Fibroblast of skin of back (primary cell): ENCODE data around the gene GSE1.

ENCODE experiments used
- DNase-seq: peaks from one replicate; pipeline ENCODE4 v3.0.0-alpha.2; 2013

Gene GSE1

DNA sequence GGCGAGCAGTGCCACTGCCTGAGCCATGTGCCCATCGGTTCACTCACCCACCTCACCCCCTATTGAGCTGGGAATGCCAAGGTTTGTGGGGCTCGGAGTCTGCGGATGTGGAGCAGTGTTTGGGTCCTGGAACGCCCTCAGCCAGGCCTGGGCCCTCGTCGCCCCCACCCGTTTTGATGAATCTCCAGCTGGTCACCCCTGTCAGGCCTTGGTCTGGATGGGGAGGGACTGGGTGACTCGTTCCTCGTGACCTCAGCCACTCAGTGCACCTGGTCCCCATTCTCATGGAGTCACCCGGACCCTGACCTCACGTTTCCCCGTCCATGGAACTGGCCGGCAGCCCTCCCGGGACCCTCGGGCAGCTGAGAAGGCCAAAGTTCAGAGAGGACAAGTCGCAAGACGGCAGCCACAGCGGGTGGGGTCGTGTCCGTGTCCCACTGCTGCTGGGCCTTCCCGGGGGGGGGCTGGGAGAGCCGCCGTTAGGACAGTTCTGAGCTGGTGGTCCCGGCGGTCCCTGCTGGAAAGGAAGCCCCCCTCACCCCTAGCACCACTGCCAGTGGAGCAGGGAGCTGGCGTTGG is 23.2 kb downstream of the GSE1 start:
- no peak for DNase-seq

DNA sequence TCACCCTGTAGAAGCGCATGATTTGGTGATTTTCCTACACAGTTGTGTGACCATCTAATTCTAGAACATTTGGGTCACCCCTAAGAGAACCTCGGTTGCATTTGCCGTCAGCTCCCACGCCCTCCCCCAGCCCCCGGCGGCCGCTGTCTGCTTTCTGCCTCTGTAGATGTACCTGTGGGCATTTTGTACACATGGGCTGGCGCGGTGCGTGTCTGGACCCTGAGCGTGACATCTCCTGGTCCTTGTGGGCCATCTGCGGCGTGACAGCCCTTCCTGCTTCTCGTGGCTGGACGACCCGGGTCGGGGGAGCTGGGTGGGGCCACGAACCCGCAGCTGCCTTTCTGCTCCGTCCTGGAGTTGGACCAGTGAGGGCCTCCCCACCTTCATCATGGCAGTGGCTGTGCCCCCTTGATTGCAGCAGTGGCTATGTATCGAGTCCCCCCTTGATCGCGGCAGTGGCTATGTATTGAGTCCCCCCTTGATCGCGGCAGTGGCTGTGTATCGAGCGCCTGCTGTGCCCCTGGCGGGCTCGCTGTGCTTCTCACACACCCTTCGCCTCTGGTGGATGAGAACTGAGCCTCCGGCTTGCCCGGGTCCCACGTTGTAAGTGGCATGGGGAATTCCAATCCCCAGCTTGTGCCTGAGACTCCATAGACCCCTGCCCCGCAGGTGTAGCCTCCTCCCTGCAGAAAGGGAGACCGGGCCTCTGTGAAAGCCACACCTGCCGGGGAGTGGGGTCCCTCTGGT is 24.1 kb downstream of the GSE1 start:
- DNase-seq, result no peak

GRCh38 chr16:85637808-85638647 is 24.9 kb downstream of the GSE1 start:
- DNase-seq, result no peak

DNA sequence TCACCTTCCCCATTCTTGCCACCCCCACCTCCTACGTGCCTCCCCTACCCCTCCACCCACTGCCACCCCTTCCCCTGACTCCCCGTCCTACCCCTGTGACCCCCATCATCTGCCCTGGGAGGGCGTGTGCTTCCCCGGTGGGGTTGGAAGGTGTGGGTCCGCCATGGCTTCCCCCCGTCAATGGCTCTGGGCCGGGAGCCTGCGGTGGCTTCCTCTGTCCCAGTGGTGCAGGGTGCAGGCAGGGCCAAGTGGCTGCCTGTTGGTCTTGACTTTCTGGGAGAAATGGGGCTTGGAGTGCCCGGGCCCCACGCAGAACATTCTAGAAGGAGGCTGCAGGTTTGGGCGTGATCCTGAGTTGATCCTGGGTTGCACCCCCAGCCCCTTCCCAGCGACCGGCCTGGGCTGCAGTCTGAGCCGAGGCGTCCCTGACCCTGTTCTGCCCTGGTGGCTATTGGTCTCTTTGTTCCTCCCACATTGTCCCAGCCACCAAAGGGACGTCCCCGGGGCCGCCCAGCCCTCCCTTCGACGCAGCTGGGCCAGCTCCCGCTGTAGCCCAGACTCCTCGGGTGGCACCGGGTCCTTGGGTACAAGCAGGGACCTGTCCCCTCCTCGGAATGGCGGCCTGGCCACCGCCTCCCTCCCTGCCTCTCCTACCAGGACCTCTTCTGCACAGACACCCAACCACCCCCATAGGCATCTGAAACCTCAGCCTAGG is 25.7 kb downstream of the GSE1 start:
- no peak for DNase-seq

GRCh38 chr16:85639529-85640253 is 26.6 kb downstream of the GSE1 start:
- peak; percentile 23 for DNase-seq

GRCh38 chr16:85640254-85640558 is 27.1 kb downstream of the GSE1 start:
- no peak for DNase-seq

- DNase-seq, result no peak
These were observed 27.5 kb downstream of the GSE1 start for GRCh38 chr16:85640585-85640984.

DNA sequence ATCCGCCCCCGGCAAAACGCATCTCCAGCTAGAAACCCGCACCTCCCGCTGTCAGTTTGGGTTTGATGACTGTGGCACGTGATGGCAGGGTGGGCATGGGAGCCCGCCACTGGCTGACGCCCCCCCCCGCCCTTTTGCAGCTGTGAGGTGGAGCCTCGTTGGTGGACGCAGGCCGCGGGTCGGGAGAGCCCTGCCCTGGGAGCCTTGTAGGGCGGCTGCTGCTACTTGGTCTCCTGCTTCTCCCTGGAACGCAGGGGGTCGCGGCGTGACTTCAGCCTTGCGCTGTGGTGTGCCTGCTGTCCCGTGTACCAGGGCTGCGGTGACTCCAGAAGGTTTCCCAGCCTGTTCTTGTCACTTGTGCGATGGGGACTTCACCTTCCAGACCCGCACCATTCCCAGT is 28.2 kb downstream of the GSE1 start:
- no peak for DNase-seq

GRCh38 chr16:85641776-85642176 is 28.7 kb downstream of the GSE1 start:
- no peak for DNase-seq

- no peak for DNase-seq
These were observed 29.7 kb downstream of the GSE1 start for GRCh38 chr16:85642762-85643358.

DNA sequence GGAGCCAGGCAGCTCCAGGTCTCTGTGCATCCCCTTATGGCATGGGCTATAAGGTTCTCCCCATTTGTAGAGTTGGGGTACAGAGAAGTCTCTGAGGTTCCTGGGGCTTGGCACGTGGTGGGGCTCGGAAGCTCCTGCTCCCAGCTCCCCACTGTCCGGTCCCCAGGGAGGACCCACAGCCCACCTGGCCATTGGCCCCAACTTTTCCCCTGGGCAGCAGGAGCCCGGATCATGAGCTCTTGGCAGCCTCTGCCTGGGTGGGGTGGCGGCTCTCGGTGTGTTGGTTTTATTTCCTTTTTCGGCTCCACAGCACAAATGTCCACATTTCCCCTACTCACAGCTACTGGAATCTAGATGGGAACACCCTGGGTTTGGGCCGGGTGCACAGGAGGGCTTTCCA is 30.5 kb downstream of the GSE1 start:
- DNase-seq, result no peak

- no peak for DNase-seq
These were observed 31.1 kb downstream of the GSE1 start for GRCh38 chr16:85644093-85644712.

- no peak for DNase-seq
These were observed 32.0 kb downstream of the GSE1 start for GRCh38 chr16:85645021-85645589.

DNA sequence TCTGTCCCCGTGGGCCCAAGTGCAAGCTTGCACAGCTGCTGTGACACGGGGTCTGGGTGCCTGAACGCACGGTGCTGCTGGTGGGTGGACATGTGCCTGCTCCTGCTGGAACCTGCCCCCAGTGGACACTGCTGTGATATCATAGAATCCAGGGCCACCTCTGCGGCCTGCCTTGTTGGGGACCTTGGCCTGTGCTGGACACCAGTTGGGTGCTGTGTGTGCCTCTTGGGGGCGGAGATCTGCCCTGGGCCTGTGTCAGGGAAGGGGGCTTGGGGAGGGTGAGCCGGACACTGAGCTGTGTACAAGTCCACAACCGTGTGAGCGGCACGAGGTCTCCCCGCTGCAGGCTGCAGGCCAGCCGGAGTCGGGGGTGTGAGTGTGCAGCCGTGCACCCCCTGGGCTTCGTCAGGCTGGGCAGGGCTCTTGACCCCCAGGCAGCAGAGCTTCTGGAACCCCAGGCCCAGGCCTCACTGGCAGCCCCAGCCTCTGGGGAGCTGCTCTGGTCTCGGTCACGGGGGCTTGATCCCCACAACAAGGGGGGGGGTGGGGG is 33.3 kb downstream of the GSE1 start:
- DNase-seq, result no peak

DNA sequence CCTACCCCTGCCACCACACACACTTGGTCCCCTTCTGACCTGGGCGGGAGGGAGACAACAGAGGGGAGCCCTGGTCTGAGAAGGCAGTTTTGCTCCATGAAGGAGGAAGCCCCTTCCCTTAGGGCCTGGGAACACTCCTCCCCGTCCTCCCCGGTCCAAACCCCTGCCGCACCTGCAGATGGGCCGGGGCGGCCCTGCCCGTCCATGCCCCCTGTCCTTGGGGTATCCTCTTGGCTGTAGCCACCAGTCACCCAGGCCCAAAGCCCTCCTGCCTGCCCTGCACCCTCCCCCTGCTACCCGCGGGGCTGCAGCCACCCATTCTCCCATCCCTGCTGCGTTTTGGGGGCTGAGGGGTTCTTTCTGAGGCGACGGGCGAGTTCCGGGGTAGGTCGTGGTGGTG is 33.9 kb downstream of the GSE1 start:
- DNase-seq, result no peak

DNA sequence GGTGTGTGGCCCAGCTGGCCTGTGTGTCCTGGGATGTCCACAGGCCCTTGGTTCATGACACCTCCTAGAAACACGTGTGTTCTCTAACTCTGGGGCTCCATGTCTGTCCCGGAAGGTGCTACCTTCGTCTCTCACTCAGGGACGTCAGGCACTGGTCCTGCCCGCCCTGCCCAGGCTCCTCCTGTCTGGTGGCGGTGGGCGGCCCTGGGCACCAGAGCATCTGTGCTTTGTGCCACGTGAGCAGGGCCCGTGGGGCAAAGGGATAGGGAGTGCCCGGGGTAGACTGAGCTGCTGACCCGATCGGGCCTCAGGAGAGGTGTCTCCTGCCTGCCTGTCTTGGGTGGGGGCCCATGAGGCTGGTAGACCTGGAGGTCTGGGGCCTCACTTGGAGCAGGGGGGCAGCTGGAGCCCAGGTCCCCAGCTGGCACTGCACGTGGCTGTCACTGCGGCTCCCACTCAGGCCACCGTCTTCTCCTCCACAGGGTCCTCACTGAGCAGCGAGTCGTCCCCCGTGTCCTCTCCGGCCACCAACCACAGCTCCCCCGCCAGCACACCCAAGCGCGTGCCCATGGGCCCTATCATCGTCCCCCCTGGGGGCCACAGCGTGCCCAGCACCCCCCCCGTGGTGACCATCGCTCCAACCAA is 35.1 kb downstream of the GSE1 start:
- no peak for DNase-seq

GRCh38 chr16:85648805-85649204 is 35.7 kb downstream of the GSE1 start:
- no peak for DNase-seq

DNA sequence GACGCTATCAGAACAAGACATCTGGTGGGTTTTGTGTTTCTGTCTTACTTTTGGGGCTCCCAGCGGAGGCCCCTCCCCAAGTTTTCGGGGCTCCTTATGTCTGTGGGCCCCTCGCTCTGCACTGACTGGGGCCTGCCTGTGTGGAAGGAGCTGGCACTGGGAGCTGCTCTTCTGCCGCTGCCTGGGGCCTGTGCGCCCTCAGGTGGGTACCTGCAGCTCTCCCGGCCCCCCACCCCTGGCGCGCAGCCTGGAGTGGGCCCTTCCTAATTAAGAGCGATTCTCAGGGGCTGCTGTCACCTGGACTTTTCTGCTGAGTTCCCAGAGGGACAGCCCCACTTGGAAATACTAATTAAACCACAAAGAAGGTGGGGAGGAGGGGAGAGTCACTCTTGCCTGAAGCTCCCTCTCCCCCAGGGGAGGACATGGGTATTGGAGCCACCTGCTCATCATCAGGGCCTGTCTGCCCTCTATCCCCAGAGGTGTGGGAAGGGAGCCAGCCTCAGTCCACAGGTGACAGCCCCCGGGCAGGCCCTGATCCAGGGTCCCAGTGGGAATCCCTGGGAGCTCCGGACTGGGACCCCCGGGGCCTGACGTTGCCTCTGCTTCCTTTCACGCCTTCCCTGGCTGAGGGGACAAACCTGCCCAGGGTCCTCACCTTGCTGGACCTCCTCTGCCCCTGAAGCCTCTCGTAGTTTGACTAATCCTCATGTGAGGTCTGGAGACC is 36.5 kb downstream of the GSE1 start:
- no peak for DNase-seq

DNA sequence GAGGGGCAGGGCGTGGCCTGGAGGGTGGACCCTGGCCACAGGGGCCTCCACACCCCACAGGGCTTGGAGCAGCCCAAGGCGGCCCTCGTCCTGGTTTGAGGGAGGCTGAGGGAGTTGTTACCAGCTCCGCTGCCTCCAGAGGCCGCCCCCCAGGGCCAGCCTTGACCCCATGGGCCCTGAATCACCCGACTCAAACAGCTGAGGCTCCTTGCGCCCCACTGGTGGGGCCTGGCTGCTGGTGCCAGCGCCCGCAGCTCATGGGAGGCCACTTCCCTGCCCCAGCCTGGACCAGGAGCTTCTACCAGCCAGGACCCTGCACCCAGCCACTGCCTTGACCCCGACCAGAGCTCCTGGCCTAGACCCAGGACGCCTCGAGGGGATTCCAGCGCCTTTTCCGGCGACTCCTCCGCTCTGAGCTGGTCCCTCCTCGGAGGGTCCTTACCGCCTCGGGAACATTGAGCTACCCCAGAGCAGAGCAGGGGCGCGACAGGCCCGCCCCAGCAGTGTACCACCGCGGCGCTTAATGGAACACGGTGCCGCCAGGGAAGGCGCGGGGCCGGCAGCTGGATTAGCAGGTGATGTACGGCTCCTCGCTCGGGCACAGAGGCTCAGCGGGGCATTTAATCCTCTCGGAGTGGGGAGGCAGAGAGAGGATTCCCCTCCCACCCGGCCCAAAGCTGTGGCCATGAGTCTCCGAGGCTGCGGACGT is 37.2 kb downstream of the GSE1 start:
- DNase-seq, result no peak
